Skeletal muscle satellite cell (primary cell): Measurements from ENCODE around the gene COPRS.
"Not testable (repeated sequence)": the region's sequence is repeated elsewhere in the genome, so short reads cannot be mapped to it uniquely, and the experiment has no call there.

Experiments used
- H3K27me3 ChIP-seq: 2 replicates; pipeline ENCODE4 v1.7.0; 2013; ENCODE audit warnings: low read length; ENCODE audit not compliant: control insufficient read depth, insufficient read depth
- H3K36me3 ChIP-seq: 2 replicates; pipeline ENCODE4 v1.7.0; 2013; ENCODE audit warnings: mild to moderate bottlenecking, control low read depth, low read length; ENCODE audit not compliant: insufficient read depth
- H3K4me1 ChIP-seq: 2 replicates; pipeline ENCODE4 v1.7.0; 2013; ENCODE audit warnings: low read length; ENCODE audit not compliant: control insufficient read depth, insufficient read depth
- H3K4me2 ChIP-seq: 2 replicates; pipeline ENCODE4 v1.7.0; 2013; ENCODE audit warnings: mild to moderate bottlenecking, low read length
- H3K4me3 ChIP-seq: 2 replicates; pipeline ENCODE4 v1.7.0; 2013; ENCODE audit warnings: low read length
- H3K9ac ChIP-seq: 2 replicates; pipeline ENCODE4 v1.7.0; 2013; ENCODE audit warnings: mild to moderate bottlenecking, low read depth, low read length, moderate library complexity
- H3K9me3 ChIP-seq: replicated peaks from 2 replicates; pipeline ENCODE4 v1.7.0; 2013; ENCODE audit warnings: mild to moderate bottlenecking, control low read depth, low read length

Gene COPRS

DNA sequence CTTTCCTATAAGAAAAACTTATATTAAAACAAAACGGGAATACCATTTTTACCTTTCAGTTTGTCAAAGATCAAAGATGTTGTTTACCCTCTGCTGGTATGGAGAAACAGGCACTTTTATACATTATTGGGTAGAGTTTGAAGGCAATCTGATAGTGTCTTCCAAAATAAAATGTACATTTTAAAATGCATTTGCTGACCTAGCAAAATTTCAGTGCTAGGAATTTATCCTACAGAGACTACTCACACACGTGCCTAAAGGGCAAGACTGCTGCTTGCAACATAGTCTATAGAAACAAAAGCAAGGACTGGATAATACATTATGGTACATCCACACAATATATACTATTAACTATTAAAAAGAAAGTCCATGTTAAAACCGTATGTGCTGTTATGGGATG, 36.0 kb downstream of the COPRS start:
- Histone ChIP-seq H3K4me3 (no peak overlapping the region), H3K36me3 (no peaks in the 10 kb centered on the region), H3K9me3 (no peaks in the 10 kb centered on the region), H3K27me3 (no peaks in the 10 kb centered on the region), H3K4me2 (no peak overlapping the region), H3K4me1 (peaks cover 33% of the 10 kb centered on the region), H3K9ac (no peak overlapping the region)

- peaks cover 22% of the 10 kb centered on the region for H3K4me1 ChIP-seq
- H3K27me3 ChIP-seq, result no peaks in the 10 kb centered on the region
- no peak overlapping the region for H3K9ac ChIP-seq
- H3K4me2 ChIP-seq, result no peak overlapping the region
- H3K9me3 ChIP-seq, result no peaks in the 10 kb centered on the region
- H3K4me3 ChIP-seq, result no peak overlapping the region
- H3K36me3 ChIP-seq, result no peaks in the 10 kb centered on the region
Observed at GRCh38 chr17:31820691-31821435, 38.2 kb downstream of the COPRS start.

DNA sequence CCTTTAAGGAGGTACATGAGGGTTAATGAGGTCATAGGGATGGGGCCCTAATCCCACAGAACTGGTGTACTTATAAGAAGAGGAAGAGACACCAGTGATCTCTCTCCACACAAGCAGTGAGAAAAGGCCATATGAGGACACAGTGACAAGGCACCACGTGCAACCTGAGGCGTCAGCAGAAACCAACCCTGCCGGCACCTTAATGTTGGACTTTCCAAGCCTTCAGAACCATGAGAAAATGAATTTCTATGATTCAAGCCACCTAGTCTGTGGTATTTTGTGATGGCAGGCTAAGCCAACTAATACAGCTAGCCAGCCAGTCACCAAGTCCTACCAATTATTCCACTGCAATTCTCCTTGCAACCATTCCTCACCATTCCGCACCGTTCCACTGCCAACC, 39.5 kb downstream of the COPRS start:
- Histone ChIP-seq H3K9me3 (no peaks in the 10 kb centered on the region), H3K36me3 (no peaks in the 10 kb centered on the region), H3K27me3 (no peaks in the 10 kb centered on the region), H3K9ac (no peak overlapping the region), H3K4me2 (no peak overlapping the region), H3K4me3 (no peak overlapping the region), H3K4me1 (peaks cover 10% of the 10 kb centered on the region)

DNA sequence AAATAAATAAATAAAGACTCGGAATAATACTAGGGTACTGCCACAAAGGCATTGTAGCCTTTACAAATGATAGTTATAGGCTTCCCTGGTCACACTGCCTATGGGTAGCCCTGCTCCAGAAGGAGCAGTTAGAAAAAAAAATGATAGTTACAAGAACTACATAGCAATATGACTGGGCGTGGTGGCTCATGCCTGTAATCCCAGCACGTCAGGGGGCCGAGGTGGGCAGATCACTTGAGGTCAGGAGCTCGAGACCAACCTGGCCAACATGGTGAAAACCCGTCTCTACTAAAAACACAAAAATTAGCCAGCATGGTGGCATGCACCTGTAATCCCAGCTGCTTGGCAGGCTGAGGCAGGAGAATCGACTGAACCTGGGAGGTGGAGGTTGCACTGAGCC, 40.2 kb downstream of the COPRS start:
- not testable (repeated sequence) for H3K36me3 ChIP-seq, H3K4me2 ChIP-seq

DNA sequence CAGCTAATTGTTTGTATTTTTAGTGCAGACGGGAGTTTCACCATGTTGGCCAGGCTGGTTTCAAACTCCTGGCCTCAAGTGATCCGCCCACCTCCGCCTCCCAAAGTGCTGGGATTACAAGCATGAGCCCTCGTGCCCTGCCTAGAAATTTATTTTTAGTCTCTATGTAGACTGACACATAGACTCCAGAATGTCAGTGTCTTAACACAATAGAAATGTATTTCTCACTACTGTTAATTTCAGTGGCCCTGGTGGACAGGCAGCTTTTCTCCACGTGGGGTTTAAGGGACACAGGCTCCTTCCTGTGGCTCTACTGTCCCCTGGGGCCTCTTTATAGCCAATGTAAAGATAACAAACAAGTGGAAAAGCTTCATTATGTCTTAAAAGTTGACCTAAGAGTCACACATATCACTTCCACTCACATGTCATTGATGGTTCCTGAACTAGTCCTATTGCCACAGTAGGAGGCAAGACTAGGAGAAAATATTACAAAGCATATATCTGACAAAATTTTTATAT, 43.8 kb downstream of the COPRS start:
- Histone ChIP-seq H3K9ac (no peak overlapping the region), H3K27me3 (no peaks in the 10 kb centered on the region), H3K9me3 (peaks cover 8% of the 10 kb centered on the region), H3K4me1 (no peaks in the 10 kb centered on the region), H3K4me3 (no peak overlapping the region), H3K4me2 (no peak overlapping the region), H3K36me3 (no peaks in the 10 kb centered on the region)

More for the DNA sequence above, 40.2 kb downstream of the COPRS start:
- not testable (repeated sequence) for H3K4me1 ChIP-seq, H3K4me3 ChIP-seq, H3K9ac ChIP-seq, H3K27me3 ChIP-seq, H3K9me3 ChIP-seq

- Histone ChIP-seq H3K36me3 (no peaks in the 10 kb centered on the region), H3K9ac (no peak overlapping the region), H3K27me3 (no peaks in the 10 kb centered on the region), H3K4me3 (no peak overlapping the region), H3K4me2 (no peak overlapping the region), H3K4me1 (no peaks in the 10 kb centered on the region), H3K9me3 (peaks cover 11% of the 10 kb centered on the region)
Observed at GRCh38 chr17:31811101-31811500, 47.9 kb downstream of the COPRS start.

- H3K4me1 ChIP-seq, H3K27me3 ChIP-seq, H3K4me3 ChIP-seq, H3K36me3 ChIP-seq, H3K4me2 ChIP-seq, H3K9ac ChIP-seq: not testable (repeated sequence)
- H3K9me3 ChIP-seq, result peaks cover 11% of the 10 kb centered on the region
Observed at GRCh38 chr17:31809876-31810275, 49.2 kb downstream of the COPRS start.

GRCh38 chr17:31808521-31809050, 50.5 kb downstream of the COPRS start:
- Histone ChIP-seq H3K4me3 (no peak overlapping the region), H3K9me3 (peaks cover 11% of the 10 kb centered on the region), H3K36me3 (no peaks in the 10 kb centered on the region), H3K27me3 (no peaks in the 10 kb centered on the region), H3K4me2 (no peak overlapping the region), H3K9ac (no peak overlapping the region), H3K4me1 (no peaks in the 10 kb centered on the region)

DNA sequence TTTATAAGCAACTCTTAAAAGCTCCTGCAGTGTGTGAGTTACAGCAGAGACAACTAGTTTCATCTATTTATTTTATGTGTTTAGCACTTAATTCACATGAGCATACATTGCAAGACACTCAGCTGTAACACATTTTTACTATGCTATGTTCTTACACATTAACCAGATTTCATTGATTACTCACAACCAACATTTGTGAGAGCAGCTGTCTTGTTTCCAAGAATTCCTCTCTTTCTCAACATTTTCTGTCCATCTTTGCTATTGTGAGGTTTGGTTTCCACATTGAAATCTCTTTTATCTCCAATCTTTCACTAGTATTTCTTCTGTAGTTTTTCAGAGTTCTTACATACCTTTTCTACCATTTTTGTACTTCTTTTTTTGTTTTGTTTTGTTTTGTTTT, 51.2 kb downstream of the COPRS start:
- Histone ChIP-seq H3K36me3 (no peaks in the 10 kb centered on the region), H3K27me3 (no peaks in the 10 kb centered on the region), H3K4me3 (no peak overlapping the region), H3K9ac (no peak overlapping the region), H3K4me2 (no peak overlapping the region), H3K9me3 (peaks cover 11% of the 10 kb centered on the region), H3K4me1 (no peaks in the 10 kb centered on the region)

GRCh38 chr17:31806921-31807320, 52.1 kb downstream of the COPRS start:
- H3K36me3 ChIP-seq, result no peaks in the 10 kb centered on the region
- no peak overlapping the region for H3K4me2 ChIP-seq
- peaks cover 11% of the 10 kb centered on the region for H3K9me3 ChIP-seq
- no peak overlapping the region for H3K4me3 ChIP-seq
- no peaks in the 10 kb centered on the region for H3K4me1 ChIP-seq
- no peak overlapping the region for H3K9ac ChIP-seq
- no peaks in the 10 kb centered on the region for H3K27me3 ChIP-seq

DNA sequence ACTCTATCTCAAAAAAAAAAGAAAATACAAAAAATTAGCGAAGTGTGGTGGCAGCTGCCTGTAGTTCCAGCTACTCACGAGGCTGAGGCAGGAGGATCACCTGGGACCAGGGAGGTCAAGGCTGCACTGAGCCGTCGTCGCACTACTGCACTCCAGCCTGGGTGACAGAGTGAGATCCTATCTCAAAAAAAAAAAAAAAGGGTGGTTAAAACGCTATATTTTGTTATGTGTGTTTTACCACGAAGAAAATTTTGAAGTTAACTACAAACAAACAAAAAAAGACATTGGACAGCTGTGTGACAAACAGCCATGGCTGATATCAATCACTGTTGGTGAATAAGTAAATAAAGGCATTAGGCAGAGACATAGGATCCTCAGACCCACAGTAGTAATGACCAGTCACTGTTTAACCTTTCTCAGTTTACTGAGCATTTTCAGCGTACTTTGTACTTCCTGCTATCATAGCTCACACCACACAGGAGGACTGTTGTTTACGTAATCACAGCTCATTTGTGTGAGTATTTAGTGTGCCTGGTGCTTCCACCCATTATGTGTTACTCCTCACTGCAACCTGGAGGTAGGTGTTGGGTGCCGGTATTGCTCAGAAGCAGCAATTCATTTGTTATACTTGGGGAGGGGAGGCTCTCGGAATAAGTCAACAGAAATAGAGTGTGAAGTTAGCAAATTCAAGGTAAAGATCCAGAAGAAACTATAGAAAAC, 55.4 kb downstream of the COPRS start:
- Histone ChIP-seq H3K4me2 (no peak overlapping the region), H3K9me3 (no peaks in the 10 kb centered on the region), H3K9ac (no peak overlapping the region), H3K4me3 (no peak overlapping the region), H3K4me1 (no peaks in the 10 kb centered on the region), H3K27me3 (no peaks in the 10 kb centered on the region), H3K36me3 (no peaks in the 10 kb centered on the region)
